Measurements from ENCODE around the gene VPREB3.

VPREB3 gene

GRCh38 chr22:23754220-23754919 lies at the start of gene VPREB3:
TSS of gene VPREB3 (minus strand) at chr22:23754425. CDS start at chr22:23754363, 62 bp downstream.
- no peak for DNase-seq (ENCODE audit: low spot score)

- DNase-seq (ENCODE audit: low spot score), result no peak
Measured at GRCh38 chr22:23803001-23803819, 49.0 kb upstream of the VPREB3 start.

- no peak for DNase-seq (ENCODE audit: low spot score)
Measured at GRCh38 chr22:23801886-23802377, 47.7 kb upstream of the VPREB3 start.

GRCh38 chr22:23801238-23801821 lies 47.1 kb upstream of the VPREB3 start:
- no peak for DNase-seq (ENCODE audit: low spot score)

GRCh38 chr22:23800297-23801237 lies 46.3 kb upstream of the VPREB3 start:
- DNase-seq (ENCODE audit: low spot score), result no peak

GRCh38 chr22:23796461-23796860 lies 42.2 kb upstream of the VPREB3 start:
- no peak for DNase-seq (ENCODE audit: low spot score)

GRCh38 chr22:23793326-23793725 lies 39.1 kb upstream of the VPREB3 start:
- no peak for DNase-seq (ENCODE audit: low spot score)

GRCh38 chr22:23791738-23792645 lies 37.8 kb upstream of the VPREB3 start:
- no peak for DNase-seq (ENCODE audit: low spot score)

GRCh38 chr22:23790819-23791737 lies 36.9 kb upstream of the VPREB3 start:
- no peak for DNase-seq (ENCODE audit: low spot score)

- no peak for DNase-seq (ENCODE audit: low spot score)
Measured at GRCh38 chr22:23789638-23790037, 35.4 kb upstream of the VPREB3 start.

GRCh38 chr22:23789121-23789520 lies 34.9 kb upstream of the VPREB3 start:
- no peak for DNase-seq (ENCODE audit: low spot score)

GRCh38 chr22:23787910-23788309 lies 33.7 kb upstream of the VPREB3 start:
- no peak for DNase-seq (ENCODE audit: low spot score)

- DNase-seq (ENCODE audit: low spot score), result no peak
Measured at GRCh38 chr22:23787600-23787896, 33.3 kb upstream of the VPREB3 start.

- DNase-seq (ENCODE audit: low spot score), result peak; percentile 88
Measured at GRCh38 chr22:23786752-23787599, 32.8 kb upstream of the VPREB3 start, which contains the start of gene SMARCB1. TSS of gene SMARCB1 (plus strand) at chr22:23786966. CDS start at chr22:23787170, 204 bp downstream.

- no peak for DNase-seq (ENCODE audit: low spot score)
Measured at GRCh38 chr22:23786261-23786710, 32.1 kb upstream of the VPREB3 start.

- DNase-seq (ENCODE audit: low spot score), result no peak
Measured at GRCh38 chr22:23784215-23784732, 30.0 kb upstream of the VPREB3 start.

GRCh38 chr22:23783265-23784150 lies 29.3 kb upstream of the VPREB3 start:
- DNase-seq (ENCODE audit: low spot score), result no peak
